HG02852 (cell line): ENCODE data around the gene AATK.

Experiments
- ATAC-seq: cut with Tn5 transposase; IDR thresholded peaks from one replicate; pipeline ENCODE4 v1.9.1; 2021; ENCODE audit warnings: mild to moderate bottlenecking, moderate library complexity; ENCODE audit not compliant: unreplicated experiment

Gene AATK

GRCh38 chr17:81166033-81166492 lies at the start of gene AATK:
Gene AATK, minus strand, starts transcription at chr17:81166221. Its CDS starts 229 bp downstream, at chr17:81165992.
- ATAC-seq, result no peak

GRCh38 chr17:81213978-81214377 lies 48.0 kb upstream of the AATK start:
- ATAC-seq, result no peak

DNA sequence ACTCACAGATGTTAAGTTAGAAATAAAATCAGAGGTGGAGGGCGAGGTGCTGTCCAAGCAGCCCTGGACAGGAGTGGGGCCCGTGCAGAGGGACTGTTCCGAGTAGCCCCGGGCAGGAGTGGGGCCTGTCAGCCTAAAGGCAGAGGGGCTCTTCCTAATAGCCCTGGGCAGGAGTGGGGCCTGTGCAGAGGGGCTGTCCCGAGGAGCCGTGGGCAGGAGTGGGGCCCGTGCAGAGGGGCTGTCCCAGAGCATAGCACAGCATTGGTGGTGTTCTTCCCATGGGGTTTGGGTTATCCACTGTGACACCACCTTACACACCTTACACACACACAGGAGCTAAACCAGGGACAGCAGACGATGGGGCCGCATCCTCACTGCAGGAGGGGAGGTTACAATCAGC lies 46.3 kb upstream of the AATK start:
- ATAC-seq, result no peak

- ATAC-seq, result no peak
These were observed 44.8 kb upstream of the AATK start for GRCh38 chr17:81210868-81211267.

- no peak for ATAC-seq
These were observed 44.4 kb upstream of the AATK start for GRCh38 chr17:81210466-81210865.

DNA sequence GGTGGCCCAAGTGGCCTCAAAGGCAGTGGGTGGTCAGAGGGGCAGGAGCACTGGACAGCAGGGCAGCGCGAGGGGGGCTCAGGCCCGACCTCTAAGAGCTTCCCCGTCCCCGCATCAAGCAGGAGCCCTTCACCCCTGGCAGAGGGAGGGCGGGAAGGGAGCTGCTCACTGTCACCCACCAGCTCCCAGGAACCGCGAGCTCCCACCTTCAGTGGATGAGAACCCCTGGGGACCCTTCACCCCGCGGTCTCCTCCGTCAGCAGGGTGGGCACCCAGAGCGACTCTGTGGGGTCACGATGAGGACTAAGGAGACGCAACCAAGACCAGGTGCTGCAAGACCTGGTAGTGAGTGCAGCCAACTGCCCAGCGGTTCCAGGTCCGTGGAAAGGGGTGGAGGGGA lies 43.1 kb upstream of the AATK start:
- no peak for ATAC-seq

DNA sequence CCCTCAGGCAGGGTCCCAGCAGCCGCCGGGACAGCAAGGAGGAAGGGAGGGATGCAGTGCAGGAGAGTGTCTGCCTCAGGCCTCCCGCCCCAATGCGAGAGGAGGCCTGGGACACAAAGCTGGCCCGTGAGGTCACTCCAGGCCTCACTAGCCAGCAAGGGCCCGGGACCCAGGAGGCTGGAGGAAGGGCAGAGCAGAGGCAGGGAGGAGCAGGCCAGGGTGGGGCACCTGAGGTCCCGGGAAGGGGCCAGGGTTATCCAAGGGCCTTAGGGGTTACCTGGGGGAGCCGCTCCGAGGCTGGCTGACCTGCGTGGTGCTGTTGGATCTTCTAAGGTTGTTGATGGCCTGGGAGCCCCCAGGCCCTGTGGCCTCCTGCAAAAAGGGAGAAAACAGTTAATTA lies 42.6 kb upstream of the AATK start:
- no peak for ATAC-seq

- no peak for ATAC-seq
These were observed 41.9 kb upstream of the AATK start for GRCh38 chr17:81207610-81208581.

DNA sequence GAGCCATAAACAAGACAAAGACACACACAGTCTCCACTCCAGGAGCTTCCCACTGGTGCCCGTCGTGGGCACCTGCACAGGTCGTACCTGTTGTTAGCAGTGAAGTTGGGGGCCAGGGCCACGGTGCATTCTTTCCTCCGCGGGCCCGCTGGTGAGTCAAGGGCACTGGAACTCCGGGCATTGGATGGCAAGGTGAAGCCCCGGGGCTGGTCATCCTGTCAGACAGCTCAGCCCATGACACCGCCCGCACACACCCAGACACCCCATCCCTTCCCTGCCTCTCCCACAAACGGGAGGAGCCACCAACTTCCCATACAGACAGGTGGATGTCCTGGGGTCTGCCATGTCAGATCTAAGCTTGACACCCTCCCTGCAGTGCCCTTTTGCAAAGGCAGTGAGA lies 40.6 kb upstream of the AATK start:
- no peak for ATAC-seq

DNA sequence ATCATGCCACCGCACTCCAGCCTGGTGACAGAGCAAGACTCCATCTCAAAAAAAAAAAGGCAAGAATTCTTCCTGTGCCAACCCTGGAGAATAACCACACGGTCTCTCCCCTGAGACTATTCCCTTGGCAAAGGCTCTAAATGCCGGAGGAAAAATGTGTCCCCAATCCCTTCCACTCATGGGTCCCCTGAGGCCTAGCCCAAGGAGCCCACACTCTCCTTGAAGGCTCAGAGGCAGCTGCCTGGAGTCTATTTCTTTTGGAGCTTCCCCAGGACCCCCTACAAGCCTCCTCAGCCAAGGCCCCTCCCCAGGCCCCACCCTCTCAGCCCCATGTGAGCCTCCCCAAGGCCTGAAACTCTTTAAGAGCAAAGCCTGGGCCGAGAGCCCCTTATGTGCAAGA lies 40.1 kb upstream of the AATK start:
- no peak for ATAC-seq

DNA sequence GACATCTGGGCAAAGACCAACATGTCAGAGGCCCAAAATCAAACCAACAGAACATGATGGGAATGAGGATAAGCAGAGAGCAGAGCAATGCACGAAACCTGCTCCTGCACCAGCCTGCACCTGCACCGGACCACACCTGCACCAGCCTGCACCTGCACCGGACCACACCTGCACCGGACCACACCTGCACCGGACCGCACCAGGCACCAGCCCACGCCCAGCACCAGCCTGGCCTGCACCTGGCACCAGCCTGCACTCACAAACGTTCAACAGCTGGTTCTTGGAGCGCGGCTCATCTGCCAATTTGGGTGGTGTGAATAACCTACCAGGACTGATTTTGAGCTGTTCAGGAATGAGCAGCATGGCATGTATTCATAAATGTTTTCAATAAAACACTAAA lies 38.6 kb upstream of the AATK start:
- ATAC-seq, result no peak

- ATAC-seq, result no peak
These were observed 37.1 kb upstream of the AATK start for GRCh38 chr17:81203136-81203535.

GRCh38 chr17:81202318-81202717 lies 36.3 kb upstream of the AATK start:
- ATAC-seq, result no peak

- no peak for ATAC-seq
These were observed 34.9 kb upstream of the AATK start for GRCh38 chr17:81200695-81201580.

DNA sequence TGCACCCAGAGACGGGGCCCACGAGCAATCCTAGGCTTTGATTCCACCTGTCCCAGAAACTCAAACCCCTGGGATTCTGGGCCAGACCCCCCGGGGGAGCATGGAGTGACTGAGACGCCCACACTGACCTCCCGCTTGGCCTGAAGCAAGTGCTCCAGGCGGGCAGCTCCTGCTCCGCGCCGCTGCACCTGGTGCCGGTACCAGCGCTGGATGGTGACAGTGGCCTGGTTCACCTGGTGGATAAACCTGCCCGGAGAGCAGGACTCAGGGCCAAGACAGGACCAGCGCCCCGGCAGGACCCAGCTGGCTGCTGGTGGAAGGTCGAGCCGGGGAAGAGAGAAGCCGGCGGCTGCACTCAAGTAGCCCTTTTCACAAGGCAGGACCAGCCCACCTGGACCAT lies 34.2 kb upstream of the AATK start:
- ATAC-seq, result no peak

DNA sequence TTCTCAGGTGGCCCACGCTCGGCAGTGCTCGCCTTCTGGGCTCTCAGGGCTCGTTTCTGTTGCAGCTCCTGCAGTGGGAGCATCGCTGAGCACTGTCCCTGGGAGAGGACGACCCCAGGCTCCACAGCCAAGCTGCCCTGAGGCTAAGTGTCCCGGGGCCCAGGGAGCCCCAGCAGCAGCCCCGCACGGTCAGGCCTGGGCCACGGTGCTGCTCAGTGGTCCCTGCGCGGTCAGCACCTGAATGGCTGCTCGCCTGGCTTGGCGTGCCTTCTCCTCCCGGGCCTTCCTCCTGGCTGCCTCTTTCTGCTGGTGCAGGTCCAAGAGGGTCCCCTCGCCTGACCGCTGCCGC lies 33.4 kb upstream of the AATK start:
- ATAC-seq, result no peak

DNA sequence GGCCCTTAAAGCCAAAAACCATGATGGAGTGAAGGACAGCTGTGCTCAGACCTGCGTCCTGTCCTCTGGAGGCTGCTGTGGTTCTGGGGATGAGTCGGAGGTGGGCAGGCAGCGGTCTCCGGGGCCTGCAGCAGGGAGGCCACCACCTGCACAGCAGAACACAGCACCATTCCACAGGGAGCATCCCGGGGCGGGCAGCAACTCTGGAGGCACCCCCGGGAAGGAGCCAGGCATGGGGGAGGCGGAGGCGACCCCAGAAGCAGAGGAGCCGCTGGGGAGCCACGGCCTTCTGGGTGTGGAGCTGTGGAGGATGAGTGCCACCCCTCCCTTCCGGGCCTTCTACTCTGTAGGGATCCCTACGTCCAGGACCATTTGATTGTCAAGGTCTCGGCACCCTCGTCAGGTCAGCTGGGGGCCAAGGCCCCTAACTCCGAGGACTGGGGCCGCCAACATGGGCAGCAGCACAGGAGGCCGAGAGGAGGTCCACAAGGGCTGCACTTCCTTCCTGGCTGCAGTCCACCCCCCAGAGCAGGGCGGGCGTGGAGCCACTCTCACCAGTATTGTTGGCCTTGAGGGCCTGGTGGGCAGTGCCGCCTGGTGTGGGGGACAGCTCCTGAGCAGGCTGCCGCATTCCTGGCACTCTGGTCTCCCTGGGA lies 32.9 kb upstream of the AATK start:
- ATAC-seq, result no peak

DNA sequence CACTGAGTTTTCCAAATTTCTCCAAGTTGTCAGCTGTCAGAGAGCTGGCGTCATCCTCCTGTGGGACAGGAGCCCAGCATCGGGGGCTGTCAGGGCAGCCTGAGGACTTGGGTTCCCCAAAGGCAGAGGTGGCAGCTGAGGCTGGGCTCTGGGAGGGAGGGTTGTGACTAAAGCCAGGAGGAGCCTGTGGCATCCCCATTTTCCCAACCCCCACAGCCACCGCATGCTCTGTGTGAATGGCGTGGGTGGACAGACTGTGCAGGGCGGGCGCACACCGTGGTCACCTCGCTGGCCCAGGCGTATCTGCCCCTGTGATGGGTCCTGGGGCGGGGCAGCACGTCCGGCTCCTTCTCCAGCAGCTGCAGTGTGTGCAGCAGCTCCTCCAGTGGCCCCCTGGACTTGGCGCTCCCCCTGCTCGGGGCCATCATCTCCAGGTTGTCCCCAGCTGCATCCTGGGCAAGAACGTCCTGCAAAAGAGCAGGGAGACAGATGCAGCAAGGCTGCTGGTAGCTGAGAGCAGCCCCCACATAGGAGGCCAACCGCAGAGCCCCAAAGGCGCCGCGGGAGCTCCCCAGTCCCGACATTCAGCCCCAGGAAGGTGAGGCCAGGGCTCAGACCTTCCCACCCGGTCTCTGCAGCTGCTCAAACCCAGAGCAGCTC lies 31.9 kb upstream of the AATK start:
- ATAC-seq, result no peak

GRCh38 chr17:81197409-81197795 lies 31.4 kb upstream of the AATK start:
- ATAC-seq, result no peak

DNA sequence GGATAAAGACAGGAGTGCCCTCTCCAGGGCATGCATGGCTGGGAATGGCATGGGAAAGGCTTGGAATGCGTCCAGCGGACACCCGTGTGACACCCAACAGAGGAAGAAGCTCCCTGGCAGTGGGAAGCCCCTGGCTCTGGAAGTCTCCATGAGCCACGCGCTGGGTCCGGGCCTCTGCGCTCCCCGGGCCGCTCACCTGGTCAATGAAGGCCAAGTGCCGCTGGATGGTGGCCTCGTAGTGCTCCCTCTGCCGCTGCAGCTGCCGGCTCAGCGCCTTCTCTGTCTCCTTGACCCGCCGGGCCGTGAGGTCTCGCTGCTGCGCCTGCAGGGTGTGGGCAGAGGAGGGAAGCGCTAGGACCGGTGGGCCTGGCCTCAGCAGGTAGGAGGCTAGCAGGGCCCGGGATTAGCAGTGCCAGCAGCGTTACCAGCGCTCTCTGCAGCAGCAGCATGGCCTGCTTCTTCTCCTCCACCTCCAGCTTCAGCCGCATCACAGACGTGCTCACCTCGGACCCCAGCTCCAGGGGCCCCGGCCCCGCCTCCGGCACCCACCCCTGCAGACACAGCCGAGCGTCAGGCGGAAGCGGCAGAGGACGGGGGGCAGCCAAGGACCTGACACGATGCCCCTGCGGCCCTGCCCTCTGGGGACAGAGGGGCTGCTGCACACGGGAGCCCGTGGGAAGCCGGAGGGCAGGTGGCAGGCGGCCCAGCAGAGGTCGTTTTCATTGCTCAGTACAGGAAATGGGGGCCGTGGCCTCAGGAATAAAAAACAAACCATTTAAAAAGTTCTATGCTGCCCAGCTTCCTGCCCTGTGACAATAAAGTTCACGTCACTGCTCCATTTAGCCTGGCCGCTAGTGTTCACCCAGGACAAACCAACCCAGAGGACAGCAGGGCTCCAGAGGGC lies 30.7 kb upstream of the AATK start:
- no peak for ATAC-seq
